ENCODE measurements around the gene OR56A1. TPM values are rescaled to one million over a fixed set of nuclear protein-coding genes. Genes with fewer than 3 reads are reported as not detected.

The OR56A1 gene
- polyA plus RNA-seq, 4 donors: 0.01 to 0.02 TPM; not detected in 2

GRCh38 chr11:5992150-5992549 lies 38.4 kb downstream of the OR56A1 start:
- no peak for DNase-seq (ENCODE audit: low read depth in 4 of 4, low spot score in 2 of 4)

GRCh38 chr11:5989203-5989602 lies 41.4 kb downstream of the OR56A1 start:
- DNase-seq (ENCODE audit: low read depth in 4 of 4, low spot score in 2 of 4): no peak

- DNase-seq (ENCODE audit: low read depth in 4 of 4, low spot score in 2 of 4): no peak
Measured at GRCh38 chr11:5986885-5987284, 43.7 kb downstream of the OR56A1 start, which contains the start of gene OR52L1. OR52L1 (minus strand) TSS chr11:5986985; CDS start chr11:5986930, 55 bp downstream.

- no peak for DNase-seq (ENCODE audit: low read depth in 4 of 4, low spot score in 2 of 4)
Measured at GRCh38 chr11:5983443-5983842, 47.1 kb downstream of the OR56A1 start.

GRCh38 chr11:5973530-5973929 lies 57.0 kb downstream of the OR56A1 start:
- DNase-seq (ENCODE audit: low read depth in 4 of 4, low spot score in 2 of 4): no peak

Other genes with a start within 250 kb of the OR56A1 start
- not detected for gene OR52N5, start 247.4 kb downstream of the OR56A1 start, polyA plus RNA-seq (ENCODE audit: insufficient read length in 4 of 4)
- gene OR52N1, start 239.5 kb downstream of the OR56A1 start, polyA plus RNA-seq (ENCODE audit: insufficient read length in 4 of 4): not detected
- not detected for gene OR52N2, start 221.8 kb downstream of the OR56A1 start, polyA plus RNA-seq (ENCODE audit: insufficient read length in 4 of 4)
- not detected for gene OR52E6, start 188.9 kb downstream of the OR56A1 start, polyA plus RNA-seq (ENCODE audit: insufficient read length in 4 of 4)
- not detected for gene OR52E8, start 173.1 kb downstream of the OR56A1 start, polyA plus RNA-seq (ENCODE audit: insufficient read length in 4 of 4)
- gene OR52E4, start 150.1 kb downstream of the OR56A1 start, polyA plus RNA-seq (ENCODE audit: insufficient read length in 4 of 4): under 1 TPM in 2 of 4 donors, not detected in 2; 0.06 to 0.07 TPM
- not detected for gene OR52E5, start 137.6 kb downstream of the OR56A1 start, polyA plus RNA-seq (ENCODE audit: insufficient read length in 4 of 4)
- gene OR56A3, start 88.5 kb downstream of the OR56A1 start, polyA plus RNA-seq (ENCODE audit: insufficient read length in 4 of 4): not detected
- gene OR56A5, start 62.3 kb downstream of the OR56A1 start, polyA plus RNA-seq (ENCODE audit: insufficient read length in 4 of 4): not detected
- not detected for gene OR52L1, start 43.8 kb downstream of the OR56A1 start, polyA plus RNA-seq (ENCODE audit: insufficient read length in 4 of 4)
- under 1 TPM in 3 of 4 donors, not detected in 1; 0.05 to 0.09 (median 0.06) TPM for gene OR56A4, start 23.8 kb downstream of the OR56A1 start, polyA plus RNA-seq (ENCODE audit: insufficient read length in 4 of 4)
- gene OR56B4, start 76.9 kb upstream of the OR56A1 start, polyA plus RNA-seq (ENCODE audit: insufficient read length in 4 of 4): under 1 TPM in 3 of 4 donors, not detected in 1; 0.19 to 0.23 (median 0.22) TPM
- not detected for gene OR52B2, start 139.6 kb upstream of the OR56A1 start, polyA plus RNA-seq (ENCODE audit: insufficient read length in 4 of 4)
- gene OR52W1, start 168.5 kb upstream of the OR56A1 start, polyA plus RNA-seq (ENCODE audit: insufficient read length in 4 of 4): under 1 TPM in 2 of 4 donors, not detected in 2; 0.21 to 0.27 TPM
- 1 to 10 TPM in 2 of 4 donors, under 1 TPM in 2; 0.66 to 2.6 (median 1.5) TPM for gene C11orf42, start 174.8 kb upstream of the OR56A1 start, polyA plus RNA-seq (ENCODE audit: insufficient read length in 4 of 4)
- 10 to 100 TPM; 37.7 to 76.2 (median 56.7) TPM for gene FHIP1B, start 203.9 kb upstream of the OR56A1 start, polyA plus RNA-seq (ENCODE audit: insufficient read length in 4 of 4)
- under 1 TPM in 3 of 4 donors, not detected in 1; 0.23 to 0.34 (median 0.27) TPM for gene CNGA4, start 208.3 kb upstream of the OR56A1 start, polyA plus RNA-seq (ENCODE audit: insufficient read length in 4 of 4)
- gene CCKBR, start 229.1 kb upstream of the OR56A1 start, polyA plus RNA-seq (ENCODE audit: insufficient read length in 4 of 4): 1 to 10 TPM in 1 of 4 donors, under 1 TPM in 3; 0.28 to 1.1 (median 0.67) TPM

Data from left renal cortex interstitium (tissue), 4 donors.